Activated T-cell treated with anti-CD3 and anti-CD28 coated beads for 4 hours (primary cell): ENCODE data around the gene PPIL6.
A peak's percentile ranks its signal among the peaks of the same experiment; 100 is the strongest.
"Not testable (repeated sequence)": the region's sequence is repeated elsewhere in the genome, so short reads cannot be mapped to it uniquely, and the experiment has no call there.

Experiments
- DNase-seq: peaks from one replicate; pipeline ENCODE4 v3.0.0-alpha.2; 2020

The PPIL6 gene

GRCh38 chr6:109466212-109466923 lies 25.9 kb upstream of the PPIL6 start:
- DNase-seq, result no peak

- DNase-seq, result no peak
These were observed 25.3 kb upstream of the PPIL6 start for GRCh38 chr6:109465772-109466171.

GRCh38 chr6:109461733-109462526 lies 21.5 kb upstream of the PPIL6 start:
- no peak for DNase-seq

- not testable (repeated sequence) for DNase-seq
These were observed 20.8 kb upstream of the PPIL6 start for GRCh38 chr6:109461205-109461604.

GRCh38 chr6:109460161-109460829 lies 19.9 kb upstream of the PPIL6 start:
- no peak for DNase-seq

- peak; percentile 30 for DNase-seq
These were observed 18.5 kb upstream of the PPIL6 start for GRCh38 chr6:109458774-109459531.

- DNase-seq, result no peak
These were observed 17.2 kb upstream of the PPIL6 start for GRCh38 chr6:109457562-109457996.

- no peak for DNase-seq
These were observed 16.5 kb upstream of the PPIL6 start for GRCh38 chr6:109456710-109457561.

- DNase-seq, result no peak
These were observed 15.7 kb upstream of the PPIL6 start for GRCh38 chr6:109456111-109456583.

- peak; percentile 31 for DNase-seq
These were observed 15.1 kb upstream of the PPIL6 start, which contains the start of gene MICAL1 for GRCh38 chr6:109455437-109456110. Gene MICAL1, minus strand, starts transcription at chr6:109455772. Its CDS starts 1,576 bp downstream, at chr6:109454196.

- DNase-seq, result peak; percentile 49
These were observed 14.3 kb upstream of the PPIL6 start for GRCh38 chr6:109454496-109455436.

- no peak for DNase-seq
These were observed 13.4 kb upstream of the PPIL6 start for GRCh38 chr6:109453594-109454495.

- no peak for DNase-seq
These were observed 12.7 kb upstream of the PPIL6 start for GRCh38 chr6:109453156-109453555.

GRCh38 chr6:109452181-109452580 lies 11.8 kb upstream of the PPIL6 start:
- no peak for DNase-seq

GRCh38 chr6:109451376-109451775 lies 10.9 kb upstream of the PPIL6 start:
- no peak for DNase-seq

GRCh38 chr6:109450801-109451200 lies 10.4 kb upstream of the PPIL6 start:
- no peak for DNase-seq

- no peak for DNase-seq
These were observed 9.6 kb upstream of the PPIL6 start for GRCh38 chr6:109449795-109450673.
